Caki2 (cell line): ENCODE results near the gene TMEM233. TPM values are rescaled to one million over a fixed set of nuclear protein-coding genes. Genes with fewer than 3 reads are reported as not detected.

Source experiments
- DNase-seq: peaks from one replicate; pipeline ENCODE4 v3.0.0-alpha.2; 2015; ENCODE audit warnings: low read depth
- in situ Hi-C: cut with HindIII; loops from 2 replicates; pipeline ENCODE4 v1.10.0; 2016; ENCODE audit warnings: low sequenced_read_pairs, low pct_unique_long_range_greater_than_20kb, mixed read lengths
- total RNA-seq: library from RNA; depleted of rRNA; stranded (reverse); fragments of >200 nt; shearing (Covaris generic); gene quantifications from 2 replicates; pipeline ENCODE4 v1.2.3, GENCODE V29; 2014; ENCODE audit warnings: low replicate concordance; rRNA removed

TMEM233 gene
- total RNA-seq, 1 experiment from 2014 or later = not detected

- in situ Hi-C loops = no loop called here
- DNase-seq = no peak
Measured at GRCh38 chr12:119687879-119688278, 94.3 kb downstream of the TMEM233 start.

DNA sequence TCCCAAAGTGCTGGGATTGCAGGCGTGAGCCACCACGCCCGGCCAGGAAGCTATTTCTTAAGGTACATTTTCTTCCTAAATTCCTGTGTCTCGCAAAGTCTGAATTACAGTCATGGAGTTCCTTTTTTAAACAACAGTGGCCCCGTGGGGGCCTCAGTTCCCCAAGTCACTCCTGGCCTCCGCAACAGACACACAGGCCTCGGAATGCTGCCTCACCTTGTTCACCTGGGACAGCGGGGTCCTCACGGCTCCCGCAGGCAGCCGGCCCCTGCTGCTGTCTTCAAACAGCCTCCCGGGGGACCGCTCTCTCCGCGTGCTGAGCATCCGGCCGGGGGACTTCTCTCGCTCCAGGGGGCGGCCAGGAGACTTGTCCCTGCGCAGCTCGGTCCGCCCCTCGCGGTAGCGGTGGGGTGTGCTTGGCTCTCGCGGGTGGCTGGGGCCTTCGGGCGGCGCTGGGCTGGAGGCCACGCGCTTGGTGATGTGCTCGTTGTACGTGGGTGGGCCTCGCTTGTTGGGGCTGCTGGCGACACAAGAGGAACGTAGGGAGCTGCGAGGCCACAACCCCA, 96.4 kb downstream of the TMEM233 start:
- DNase-seq = no peak
- in situ Hi-C loops = no loop called here

DNA sequence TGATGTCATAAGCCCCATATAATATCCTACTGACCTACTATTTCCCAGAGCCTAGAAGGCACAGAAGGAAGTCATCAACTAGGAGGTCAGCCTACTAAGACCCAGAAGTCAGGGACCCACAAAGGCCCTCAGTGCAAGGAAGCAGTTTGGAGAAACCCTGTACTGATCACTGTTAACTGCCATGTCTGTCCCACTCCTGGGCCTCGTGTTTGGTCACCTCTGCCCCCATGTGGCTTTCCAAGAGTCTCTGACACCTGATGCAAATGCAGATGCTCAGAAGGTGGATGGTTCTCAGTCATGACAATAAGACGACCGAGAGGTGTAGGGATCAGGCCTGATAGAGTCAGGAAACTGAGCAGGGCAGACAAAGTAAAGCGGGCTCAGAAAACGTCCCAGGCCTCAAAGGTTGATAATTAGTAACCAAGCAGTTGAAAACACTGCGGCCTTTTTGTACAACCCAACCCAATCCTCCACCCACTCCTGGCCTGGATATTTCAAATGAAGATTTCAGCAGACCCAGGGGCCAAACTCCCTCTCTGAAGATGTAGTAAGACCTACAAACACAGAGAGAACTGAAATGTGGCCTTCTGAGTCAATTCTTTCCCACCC, 97.7 kb downstream of the TMEM233 start:
- in situ Hi-C loops = no loop called here
- DNase-seq = no peak

- DNase-seq = no peak
- in situ Hi-C loops = no loop called here
Measured at GRCh38 chr12:119692410-119692809, 98.8 kb downstream of the TMEM233 start.

Other genes starting within 250 kb of the TMEM233 start
- 59.8 and 392 TPM in 2 replicates for gene PRKAB1, start 74.4 kb downstream of the TMEM233 start, total RNA-seq